Right lobe of liver (tissue), 6 donors: ENCODE data around the gene DYRK3. TPM values are rescaled to one million over a fixed set of nuclear protein-coding genes. Genes with fewer than 3 reads are reported as not detected.

Experiments used
- ATAC-seq, 4 donors: fragments of 200-7000 bp; cut with Tn5 transposase; one replicate each; pipeline ENCODE4 v1.9.1; 2020; ENCODE audit warnings: mild to moderate bottlenecking in 4 of 4, moderate library complexity in 4 of 4
- DNase-seq, 3 donors: peaks; one replicate each; pipeline ENCODE4 v3.0.0-alpha.2; 2020
- H3K27ac ChIP-seq, 3 donors: fragments of 200-600 bp; one replicate each; pipeline ENCODE4 v1.8.0; 2022
- H3K27me3 ChIP-seq, 2 donors: fragments of 200-600 bp; one replicate each; pipeline ENCODE4 v1.8.0; 2022
- H3K36me3 ChIP-seq, 4 donors: fragments of 200-600 bp; sonication (generic) in 1 of 4; one replicate each; pipeline versions ENCODE4 v1.5.1 to v1.8.0; 2017 to 2022; ENCODE audit warnings: control low read depth in 1 of 4
- H3K4me1 ChIP-seq, 4 donors: fragments of 200-600 bp; sonication (generic) in 1 of 4; one replicate each; pipeline versions ENCODE4 v1.5.1 to v1.8.0; 2017 to 2022; ENCODE audit warnings: control low read depth in 1 of 4
- H3K4me3 ChIP-seq, 3 donors: fragments of 200-600 bp; one replicate each; pipeline ENCODE4 v1.8.0; 2022
- H3K9me3 ChIP-seq, 4 donors: fragments of 200-600 bp; sonication (generic) in 1 of 4; one replicate each; pipeline versions ENCODE4 v1.5.1 to v1.8.0; 2017 to 2022; ENCODE audit warnings: control low read depth in 1 of 4
- POLR2A ChIP-seq: fragments of 450-650 bp; IDR thresholded peaks from one replicate; pipeline ENCODE4 v1.6.1; 2017; ENCODE audit warnings: antibody characterized with exemption, mild to moderate bottlenecking
- WGBS: methylation state at CpG from one replicate; pipeline ENCODE4 v1.1.6; 2018; ENCODE audit warnings: low coverage, low lambda C conversion rate; ENCODE audit not compliant: insufficient coverage; ENCODE audit errors: missing lambda C conversion rate; 5-methylcytosine and 5-hydroxymethylcytosine counted together
- intact Hi-C, 2 donors: fragments of 100-400 bp; cut with DNase I; formaldehyde crosslinking; loops; one replicate each; pipeline versions ENCODE4 v1.11.2 to v1.14.1; 2022
- total RNA-seq, 6 experiments: library from RNA; depleted of rRNA in 2 of 6; stranded (reverse); fragments of >200 nt in 2 of 6; fragmentation: NEBNext Ultra II Directional in 3 of 6; extraction: Animal tissue kit (Norgen Biotek cat#: 25700) in 3 of 6; gene quantifications; one replicate each; pipeline versions ENCODE4 v1.1.0 to v1.2.4, GENCODE V29; 2016 to 2023
- TF ChIP-seq, protein P1 (sequence below), 4 donors: fragments of 200-600 bp in 3 of 4; fragments of 450-650 bp in 1 of 4; IDR thresholded peaks; one replicate each; pipeline versions ENCODE4 v1.5.1 to v1.8.0; 2016 to 2022; ENCODE audit warnings: antibody characterized with exemption in 4 of 4, mild to moderate bottlenecking in 2 of 4
- donor health status: DM: no; HTN: yes; CAD: no.
- donor health status: DM: no; HTN: no; CAD: no.
- donor health status: DM: no; HTN: no; CAD: no.
- donor health status: DM: no; HTN: yes; CAD: no.
- donor health status: DM: no; HTN: yes; CAD: no.

The DYRK3 gene
- total RNA-seq, 6 experiments from 2014 or later, result 2.8 to 5.6 (median 4.0) TPM

DNA sequence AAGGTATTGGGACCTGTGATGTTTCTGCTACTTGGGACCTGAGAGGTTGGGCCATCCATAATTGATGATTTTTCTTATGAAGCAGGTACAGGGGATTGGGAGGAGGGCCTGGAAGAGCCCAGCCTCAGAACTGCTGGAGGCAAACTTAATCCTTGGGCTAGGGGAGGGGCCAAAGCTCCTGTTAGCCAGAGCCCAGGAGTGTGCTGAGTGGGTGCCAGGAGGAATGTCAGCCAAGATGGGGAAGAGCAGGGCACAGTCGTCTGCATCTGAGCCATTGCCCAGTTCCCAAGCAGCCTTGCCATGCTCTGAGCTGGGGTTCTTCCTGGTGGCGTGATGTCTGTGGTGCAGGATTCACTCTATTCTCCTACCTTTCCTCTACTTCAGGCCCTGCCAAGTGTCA, 55.2 kb downstream of the DYRK3 start:
- ATAC-seq (peak in 3 of 4 donors; percentile 10 to 50 (median 32)), DNase-seq (peak in 2 of 3 donors; percentile 82 to 88)
- no CpG with 5 or more reads among the region's 2 CpGs for WGBS
- peak overlapping the region; percentile 3 to 84 (median 80) for H3K27ac ChIP-seq
- H3K27me3 ChIP-seq, result no peaks in the 10 kb centered on the region
- TF ChIP-seq, protein P1, sequence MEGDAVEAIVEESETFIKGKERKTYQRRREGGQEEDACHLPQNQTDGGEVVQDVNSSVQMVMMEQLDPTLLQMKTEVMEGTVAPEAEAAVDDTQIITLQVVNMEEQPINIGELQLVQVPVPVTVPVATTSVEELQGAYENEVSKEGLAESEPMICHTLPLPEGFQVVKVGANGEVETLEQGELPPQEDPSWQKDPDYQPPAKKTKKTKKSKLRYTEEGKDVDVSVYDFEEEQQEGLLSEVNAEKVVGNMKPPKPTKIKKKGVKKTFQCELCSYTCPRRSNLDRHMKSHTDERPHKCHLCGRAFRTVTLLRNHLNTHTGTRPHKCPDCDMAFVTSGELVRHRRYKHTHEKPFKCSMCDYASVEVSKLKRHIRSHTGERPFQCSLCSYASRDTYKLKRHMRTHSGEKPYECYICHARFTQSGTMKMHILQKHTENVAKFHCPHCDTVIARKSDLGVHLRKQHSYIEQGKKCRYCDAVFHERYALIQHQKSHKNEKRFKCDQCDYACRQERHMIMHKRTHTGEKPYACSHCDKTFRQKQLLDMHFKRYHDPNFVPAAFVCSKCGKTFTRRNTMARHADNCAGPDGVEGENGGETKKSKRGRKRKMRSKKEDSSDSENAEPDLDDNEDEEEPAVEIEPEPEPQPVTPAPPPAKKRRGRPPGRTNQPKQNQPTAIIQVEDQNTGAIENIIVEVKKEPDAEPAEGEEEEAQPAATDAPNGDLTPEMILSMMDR (IDR thresholded peaks at IDR 0.05), result no peak
- TF ChIP-seq POLR2A, result no peak
- peaks cover 0 to 83% (median 43%) of the 10 kb centered on the region in 4 donors for H3K4me1 ChIP-seq
- H3K36me3 ChIP-seq, result no peaks in the 10 kb centered on the region
- no peaks in the 10 kb centered on the region for H3K9me3 ChIP-seq
- intact Hi-C loops, result no loop called here
- H3K4me3 ChIP-seq, result no peak overlapping the region

DNA sequence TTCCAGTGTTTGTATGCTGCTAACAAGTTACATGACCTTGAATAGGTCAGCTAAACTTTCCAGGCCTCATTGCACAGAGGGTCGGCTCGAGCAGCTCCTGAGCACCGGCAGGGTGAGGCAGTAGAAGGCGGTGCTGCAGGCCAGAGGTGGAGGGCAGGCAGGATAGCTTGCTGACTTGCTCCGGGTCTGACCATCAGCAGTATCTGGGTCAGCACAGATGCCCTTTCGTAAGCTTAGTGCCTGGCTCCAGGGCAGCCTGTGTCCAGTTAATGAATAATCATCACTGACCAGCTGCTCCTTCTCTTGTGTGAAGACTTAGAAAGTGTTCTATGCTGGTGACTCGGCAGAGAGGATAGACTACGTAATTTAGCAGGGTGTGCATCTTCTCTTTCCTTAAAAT, 56.3 kb downstream of the DYRK3 start:
- Histone ChIP-seq H3K4me1 (peaks cover 0 to 83% (median 42%) of the 10 kb centered on the region in 4 donors), H3K27me3 (no peaks in the 10 kb centered on the region), H3K4me3 (peak overlapping the region in 1 of 3 donors; percentile 31), H3K36me3 (no peaks in the 10 kb centered on the region), H3K9me3 (no peaks in the 10 kb centered on the region), H3K27ac (peak overlapping the region; percentile 61 to 84 (median 80))
- ATAC-seq (peak; percentile 71 to 92 (median 83)), DNase-seq (peak; percentile 73 to 91 (median 90))
- 26% methylated on average over 7 of the region's 8 CpGs for WGBS
- peak; percentile 37 for TF ChIP-seq POLR2A
- TF ChIP-seq, protein P1 (IDR thresholded peaks at IDR 0.05), result no peak
- intact Hi-C loops, result no loop called here

- ATAC-seq, result peak; percentile 46 to 71 (median 63)
- 6% methylated on average over 6 of the region's 10 CpGs for WGBS
- intact Hi-C loops, result no loop called here
Observed at GRCh38 chr1:206693029-206693428, 57.7 kb downstream of the DYRK3 start.

DNA sequence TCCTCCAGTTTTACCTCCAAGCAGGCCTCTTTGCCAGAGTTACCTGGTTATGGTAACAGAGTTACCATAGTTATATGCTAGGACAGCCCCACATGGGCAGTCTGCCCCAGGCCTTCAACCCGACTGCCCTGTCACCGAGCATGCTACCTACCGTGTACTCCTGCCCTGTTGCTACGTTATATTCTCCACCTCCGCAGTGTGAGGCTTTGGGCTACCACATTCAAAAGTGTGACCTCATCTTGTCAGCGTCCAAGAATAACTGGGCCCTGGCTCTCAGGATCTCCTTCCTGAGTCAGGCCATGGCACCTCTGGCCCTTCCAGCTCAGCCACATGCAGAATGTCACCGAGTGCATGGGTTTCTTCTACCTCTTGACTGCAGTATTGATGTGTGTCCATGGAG, 58.3 kb downstream of the DYRK3 start:
- intact Hi-C loops, result no loop called here
- Histone ChIP-seq H3K36me3 (no peaks in the 10 kb centered on the region), H3K4me1 (peaks cover 0 to 85% (median 43%) of the 10 kb centered on the region in 4 donors), H3K4me3 (no peak overlapping the region), H3K27ac (peak overlapping the region; percentile 61 to 84 (median 80)), H3K9me3 (no peaks in the 10 kb centered on the region), H3K27me3 (no peaks in the 10 kb centered on the region)
- WGBS, result 27% methylated on average over 3 of the region's 7 CpGs
- DNase-seq (peak; percentile 64 to 79 (median 77)), ATAC-seq (peak; percentile 43 to 67 (median 58))
- TF ChIP-seq POLR2A, result no peak
- TF ChIP-seq, protein P1 (IDR thresholded peaks at IDR 0.05), result no peak

More at GRCh38 chr1:206693029-206693428, 57.7 kb downstream of the DYRK3 start:
- no peak for TF ChIP-seq POLR2A
- TF ChIP-seq, protein P1 (IDR thresholded peaks at IDR 0.05), result no peak
- Histone ChIP-seq H3K9me3 (no peaks in the 10 kb centered on the region), H3K27ac (peak overlapping the region; percentile 61 to 84 (median 80)), H3K36me3 (no peaks in the 10 kb centered on the region), H3K27me3 (no peaks in the 10 kb centered on the region), H3K4me3 (no peak overlapping the region), H3K4me1 (peaks cover 0 to 85% (median 45%) of the 10 kb centered on the region in 4 donors)
- DNase-seq, result peak; percentile 75 to 78 (median 78)
